GM12874 (cell line): ENCODE measurements around the gene NUP133.

Experiments used
- TF ChIP-seq, protein P1 (sequence below): IDR thresholded peaks from 2 replicates; pipeline ENCODE4 v1.5.1; 2011; ENCODE audit warnings: low read depth, mild to moderate bottlenecking, control low read depth, low read length, moderate library complexity; ENCODE audit not compliant: insufficient read depth

The NUP133 gene

GRCh38 chr1:229495782-229496181 is 12.4 kb downstream of the NUP133 start:
- TF ChIP-seq, protein P1, sequence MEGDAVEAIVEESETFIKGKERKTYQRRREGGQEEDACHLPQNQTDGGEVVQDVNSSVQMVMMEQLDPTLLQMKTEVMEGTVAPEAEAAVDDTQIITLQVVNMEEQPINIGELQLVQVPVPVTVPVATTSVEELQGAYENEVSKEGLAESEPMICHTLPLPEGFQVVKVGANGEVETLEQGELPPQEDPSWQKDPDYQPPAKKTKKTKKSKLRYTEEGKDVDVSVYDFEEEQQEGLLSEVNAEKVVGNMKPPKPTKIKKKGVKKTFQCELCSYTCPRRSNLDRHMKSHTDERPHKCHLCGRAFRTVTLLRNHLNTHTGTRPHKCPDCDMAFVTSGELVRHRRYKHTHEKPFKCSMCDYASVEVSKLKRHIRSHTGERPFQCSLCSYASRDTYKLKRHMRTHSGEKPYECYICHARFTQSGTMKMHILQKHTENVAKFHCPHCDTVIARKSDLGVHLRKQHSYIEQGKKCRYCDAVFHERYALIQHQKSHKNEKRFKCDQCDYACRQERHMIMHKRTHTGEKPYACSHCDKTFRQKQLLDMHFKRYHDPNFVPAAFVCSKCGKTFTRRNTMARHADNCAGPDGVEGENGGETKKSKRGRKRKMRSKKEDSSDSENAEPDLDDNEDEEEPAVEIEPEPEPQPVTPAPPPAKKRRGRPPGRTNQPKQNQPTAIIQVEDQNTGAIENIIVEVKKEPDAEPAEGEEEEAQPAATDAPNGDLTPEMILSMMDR: no peak

- TF ChIP-seq, protein P1: no peak
Measured at GRCh38 chr1:229487181-229487580, 21.0 kb downstream of the NUP133 start.

DNA sequence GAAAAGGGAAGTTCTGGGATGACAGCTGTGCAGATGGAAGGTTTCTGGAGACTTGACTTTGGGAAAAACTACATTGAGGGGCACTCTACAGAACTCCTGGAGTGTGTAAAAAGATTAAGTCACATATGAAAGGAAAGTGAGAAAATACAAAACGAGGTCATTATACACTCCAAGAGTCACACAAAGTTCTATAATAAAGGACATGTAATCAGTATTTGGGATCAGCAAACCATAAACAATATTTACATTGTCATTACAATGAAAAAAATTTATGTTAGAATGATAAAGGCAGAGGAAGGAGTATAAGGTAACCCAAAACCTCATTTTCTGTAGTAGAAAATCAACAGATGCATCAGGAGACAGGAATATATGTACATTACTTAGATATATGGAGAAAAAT is 22.8 kb downstream of the NUP133 start:
- TF ChIP-seq, protein P1: no peak

- TF ChIP-seq, protein P1: no peak
Measured at GRCh38 chr1:229482511-229482910, 25.6 kb downstream of the NUP133 start.

DNA sequence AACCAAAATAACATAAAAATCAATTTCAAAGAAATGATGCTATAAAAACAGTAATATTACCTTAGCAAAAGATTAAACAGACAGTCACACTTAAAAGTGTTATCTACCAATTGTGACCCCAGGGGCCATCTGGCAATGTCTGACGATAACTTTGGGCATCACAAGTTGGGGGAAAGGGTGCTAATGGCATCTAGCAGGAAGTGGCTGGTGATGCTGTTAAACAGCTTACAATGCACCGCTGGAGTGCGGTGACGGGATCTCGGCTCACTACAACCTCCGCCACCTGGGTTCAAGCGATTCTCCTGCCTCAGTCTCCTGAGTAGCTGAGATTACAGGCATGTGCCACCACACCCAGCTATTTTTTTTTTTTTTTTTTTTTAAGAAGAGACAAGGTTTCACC is 27.6 kb downstream of the NUP133 start:
- TF ChIP-seq, protein P1: no peak

GRCh38 chr1:229479660-229480399 is 28.3 kb downstream of the NUP133 start:
- TF ChIP-seq, protein P1: no peak

- TF ChIP-seq, protein P1: no peak
Measured at GRCh38 chr1:229478852-229479251, 29.3 kb downstream of the NUP133 start.

- TF ChIP-seq, protein P1: no peak
Measured at GRCh38 chr1:229474509-229474908, 33.6 kb downstream of the NUP133 start.
